Loucy (cell line): Measurements from ENCODE around the gene SLC19A3.

ENCODE experiments used
- H2AFZ ChIP-seq: fragments of 200-600 bp; sonication (generic); 2 replicates; pipeline ENCODE4 v1.6.0; 2016; ENCODE audit warnings: antibody characterized with exemption, mild to moderate bottlenecking, low read length, moderate library complexity
- H3F3A ChIP-seq: fragments of 200-600 bp; 2 replicates; pipeline ENCODE4 v1.6.0; 2016; ENCODE audit warnings: antibody characterized with exemption, low read depth, mild to moderate bottlenecking
- H3K27me3 ChIP-seq: fragments of 200-600 bp; sonication (generic); 2 replicates; pipeline ENCODE4 v1.6.1; 2014; ENCODE audit warnings: low read length, mild to moderate bottlenecking; ENCODE audit not compliant: insufficient read depth, poor library complexity, severe bottlenecking
- H3K36me3 ChIP-seq: fragments of 200-600 bp; sonication (generic); 2 replicates; pipeline ENCODE4 v1.6.1; 2016; ENCODE audit warnings: low read length; ENCODE audit not compliant: insufficient read depth
- H3K4me1 ChIP-seq: fragments of 200-600 bp; sonication (generic); 2 replicates; pipeline ENCODE4 v1.5.1; 2014; ENCODE audit warnings: low read length, mild to moderate bottlenecking; ENCODE audit not compliant: insufficient read depth, poor library complexity, severe bottlenecking
- H3K4me2 ChIP-seq: fragments of 200-600 bp; sonication (generic); 2 replicates; pipeline ENCODE4 v1.6.0; 2014; ENCODE audit warnings: antibody characterized with exemption, low read length, low read depth, mild to moderate bottlenecking; ENCODE audit not compliant: poor library complexity, severe bottlenecking
- H3K4me3 ChIP-seq: fragments of 200-600 bp; sonication (generic); 2 replicates; pipeline ENCODE4 v1.5.1; 2014; ENCODE audit warnings: low read length, mild to moderate bottlenecking, mixed read lengths; ENCODE audit not compliant: poor library complexity, severe bottlenecking
- H3K79me2 ChIP-seq: fragments of 200-600 bp; sonication (generic); 2 replicates; pipeline ENCODE4 v1.6.1; 2014; ENCODE audit warnings: low read length; ENCODE audit not compliant: insufficient read depth
- H3K9ac ChIP-seq: fragments of 200-600 bp; sonication (generic); 2 replicates; pipeline ENCODE4 v1.6.0; 2014; ENCODE audit warnings: mild to moderate bottlenecking, low read depth, low read length, moderate library complexity; ENCODE audit not compliant: poor library complexity, severe bottlenecking
- H3K9me2 ChIP-seq: fragments of 200-600 bp; sonication (generic); replicated peaks from 2 replicates; pipeline ENCODE4 v1.6.1; 2016; ENCODE audit warnings: low read depth, low read length, mixed read lengths
- H3K9me3 ChIP-seq: fragments of 200-600 bp; sonication (generic); 2 replicates; pipeline ENCODE4 v1.6.1; 2014; ENCODE audit warnings: mild to moderate bottlenecking, antibody characterized with exemption, low read length, low read depth; ENCODE audit not compliant: insufficient read depth
- H4K20me1 ChIP-seq: fragments of 200-600 bp; sonication (generic); 2 replicates; pipeline ENCODE4 v1.6.0; 2014; ENCODE audit warnings: antibody characterized with exemption, low read length, mild to moderate bottlenecking; ENCODE audit not compliant: insufficient read depth, poor library complexity, severe bottlenecking
- EZH2phosphoT487 ChIP-seq: fragments of 200-600 bp; IDR thresholded peaks from 2 replicates; pipeline ENCODE4 v1.6.1; 2018; ENCODE audit warnings: antibody characterized with exemption, mild to moderate bottlenecking, moderate library complexity, borderline replicate concordance
- TF ChIP-seq, protein P1 (sequence below): fragments of 200-600 bp; sonication (generic); conservative IDR thresholded peaks from 2 replicates; pipeline ENCODE4 v1.5.1; 2014; ENCODE audit warnings: mild to moderate bottlenecking, antibody characterized with exemption, low read length

The SLC19A3 gene

DNA sequence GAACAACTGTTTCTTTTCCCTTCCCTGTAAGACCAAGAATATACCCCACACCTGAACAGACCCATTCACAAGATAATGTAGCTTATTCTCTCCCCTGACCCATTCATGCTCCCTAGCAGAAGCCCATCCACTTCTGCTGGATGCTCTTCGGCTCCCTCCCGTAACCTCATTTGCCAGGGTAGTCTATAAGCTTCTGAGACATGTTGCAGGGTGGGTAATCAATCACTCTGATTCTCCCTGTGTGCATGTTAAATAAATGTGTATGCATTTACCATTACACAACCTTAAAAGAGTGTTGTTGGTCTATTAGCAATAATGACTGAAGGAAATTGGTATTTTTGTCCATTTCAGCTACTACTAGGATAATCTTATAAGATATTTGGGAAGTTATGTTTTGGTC, 1.3 kb downstream of the SLC19A3 start:
- H3F3A ChIP-seq = no peaks in the 10 kb centered on the region
- H2AFZ ChIP-seq = no peak overlapping the region
- no peak for TF ChIP-seq EZH2phosphoT487
- TF ChIP-seq, protein P1, sequence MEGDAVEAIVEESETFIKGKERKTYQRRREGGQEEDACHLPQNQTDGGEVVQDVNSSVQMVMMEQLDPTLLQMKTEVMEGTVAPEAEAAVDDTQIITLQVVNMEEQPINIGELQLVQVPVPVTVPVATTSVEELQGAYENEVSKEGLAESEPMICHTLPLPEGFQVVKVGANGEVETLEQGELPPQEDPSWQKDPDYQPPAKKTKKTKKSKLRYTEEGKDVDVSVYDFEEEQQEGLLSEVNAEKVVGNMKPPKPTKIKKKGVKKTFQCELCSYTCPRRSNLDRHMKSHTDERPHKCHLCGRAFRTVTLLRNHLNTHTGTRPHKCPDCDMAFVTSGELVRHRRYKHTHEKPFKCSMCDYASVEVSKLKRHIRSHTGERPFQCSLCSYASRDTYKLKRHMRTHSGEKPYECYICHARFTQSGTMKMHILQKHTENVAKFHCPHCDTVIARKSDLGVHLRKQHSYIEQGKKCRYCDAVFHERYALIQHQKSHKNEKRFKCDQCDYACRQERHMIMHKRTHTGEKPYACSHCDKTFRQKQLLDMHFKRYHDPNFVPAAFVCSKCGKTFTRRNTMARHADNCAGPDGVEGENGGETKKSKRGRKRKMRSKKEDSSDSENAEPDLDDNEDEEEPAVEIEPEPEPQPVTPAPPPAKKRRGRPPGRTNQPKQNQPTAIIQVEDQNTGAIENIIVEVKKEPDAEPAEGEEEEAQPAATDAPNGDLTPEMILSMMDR = no peak
- no peak overlapping the region for H3K4me2 ChIP-seq
- H4K20me1 ChIP-seq = no peaks in the 10 kb centered on the region
- no peaks in the 10 kb centered on the region for H3K9me2 ChIP-seq
- H3K79me2 ChIP-seq = no peaks in the 10 kb centered on the region
- H3K4me3 ChIP-seq = no peak overlapping the region
- H3K4me1 ChIP-seq = no peaks in the 10 kb centered on the region
- H3K9me3 ChIP-seq = no peaks in the 10 kb centered on the region
- H3K27me3 ChIP-seq = no peaks in the 10 kb centered on the region
- H3K36me3 ChIP-seq = no peaks in the 10 kb centered on the region
- no peak overlapping the region for H3K9ac ChIP-seq

DNA sequence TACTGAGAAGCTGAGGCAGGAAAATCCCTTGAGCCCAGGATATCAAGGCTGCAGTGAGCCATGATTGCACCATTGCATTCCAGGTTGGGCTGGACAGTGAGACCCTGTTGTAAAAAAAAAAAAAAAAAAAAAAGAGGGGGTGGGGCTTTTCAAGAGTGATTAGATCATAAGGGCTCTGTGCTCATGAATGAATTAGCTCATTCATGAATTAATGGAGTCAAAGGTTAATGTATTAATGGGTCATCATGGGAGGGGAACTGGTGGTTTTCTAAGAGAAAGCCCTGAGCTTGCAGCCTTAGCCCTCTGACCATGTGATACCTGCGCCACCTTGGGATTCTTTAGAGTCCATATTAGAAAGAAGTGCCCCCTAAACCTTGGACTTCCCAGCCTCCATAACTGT, 4.5 kb downstream of the SLC19A3 start:
- no peak overlapping the region for H3K4me3 ChIP-seq
- H3K4me2 ChIP-seq = no peak overlapping the region
- no peaks in the 10 kb centered on the region for H3K9me2 ChIP-seq
- H2AFZ ChIP-seq = no peak overlapping the region
- no peaks in the 10 kb centered on the region for H3K4me1 ChIP-seq
- no peaks in the 10 kb centered on the region for H3F3A ChIP-seq
- H3K27me3 ChIP-seq = no peaks in the 10 kb centered on the region
- H3K36me3 ChIP-seq = no peaks in the 10 kb centered on the region
- H3K9me3 ChIP-seq = no peaks in the 10 kb centered on the region
- TF ChIP-seq, protein P1 = no peak
- TF ChIP-seq EZH2phosphoT487 = no peak
- no peaks in the 10 kb centered on the region for H4K20me1 ChIP-seq
- no peaks in the 10 kb centered on the region for H3K79me2 ChIP-seq
- H3K9ac ChIP-seq = no peak overlapping the region

DNA sequence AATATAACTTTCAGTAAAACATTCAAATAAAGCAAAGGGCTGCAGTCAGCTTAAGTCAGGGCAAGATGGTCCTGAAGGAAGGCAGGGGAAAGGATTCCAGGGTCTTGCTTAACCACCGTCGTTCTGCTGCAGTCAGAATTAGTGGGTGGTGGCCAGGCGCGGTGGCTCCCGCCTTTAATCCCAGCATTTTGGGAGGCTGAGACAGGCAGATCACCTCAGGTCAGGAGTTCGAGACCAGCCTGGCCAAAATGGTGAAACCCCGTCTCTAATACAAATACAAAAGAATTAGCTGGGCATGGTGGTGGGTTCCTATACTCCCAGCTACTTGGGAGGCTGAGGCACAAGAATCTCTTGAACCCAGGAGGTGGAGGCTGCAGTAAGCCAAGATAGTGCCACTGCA, 6.8 kb downstream of the SLC19A3 start:
- Histone ChIP-seq H4K20me1 (no peaks in the 10 kb centered on the region), H3F3A (no peaks in the 10 kb centered on the region), H3K4me3 (no peak overlapping the region), H2AFZ (no peak overlapping the region), H3K36me3 (no peaks in the 10 kb centered on the region), H3K9me2 (no peaks in the 10 kb centered on the region), H3K4me1 (no peaks in the 10 kb centered on the region), H3K9ac (no peak overlapping the region), H3K27me3 (no peaks in the 10 kb centered on the region), H3K4me2 (no peak overlapping the region), H3K79me2 (no peaks in the 10 kb centered on the region), H3K9me3 (no peaks in the 10 kb centered on the region)
- TF ChIP-seq, protein P1 = no peak
- no peak for TF ChIP-seq EZH2phosphoT487
